GM12874 (cell line): Measurements from ENCODE around the gene HDLBP.

Source experiments
- TF ChIP-seq, protein P1 (sequence below): IDR thresholded peaks from 2 replicates; pipeline ENCODE4 v1.5.1; 2011; ENCODE audit warnings: low read depth, mild to moderate bottlenecking, control low read depth, low read length, moderate library complexity; ENCODE audit not compliant: insufficient read depth

Gene HDLBP

DNA sequence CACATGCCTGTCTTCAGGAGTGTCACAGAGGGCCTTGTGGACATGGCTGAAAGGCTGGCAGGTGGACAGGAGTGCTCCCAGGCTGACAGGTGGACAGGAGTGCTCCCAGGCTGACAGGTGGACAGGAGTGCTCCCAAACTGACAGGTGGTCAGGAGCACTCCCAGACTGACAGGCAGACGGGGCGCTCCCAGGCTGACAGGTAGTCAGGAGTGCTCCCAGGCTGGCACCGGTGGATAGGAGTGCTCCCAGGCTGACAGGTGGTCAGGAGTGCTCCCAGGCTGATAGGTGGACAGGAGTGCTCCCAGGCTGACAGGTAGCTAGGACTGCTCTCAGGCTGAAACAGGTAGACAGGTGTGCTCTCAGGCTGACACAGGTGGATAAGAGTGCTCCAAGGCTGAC is 110.4 kb downstream of the HDLBP start:
- TF ChIP-seq, protein P1, sequence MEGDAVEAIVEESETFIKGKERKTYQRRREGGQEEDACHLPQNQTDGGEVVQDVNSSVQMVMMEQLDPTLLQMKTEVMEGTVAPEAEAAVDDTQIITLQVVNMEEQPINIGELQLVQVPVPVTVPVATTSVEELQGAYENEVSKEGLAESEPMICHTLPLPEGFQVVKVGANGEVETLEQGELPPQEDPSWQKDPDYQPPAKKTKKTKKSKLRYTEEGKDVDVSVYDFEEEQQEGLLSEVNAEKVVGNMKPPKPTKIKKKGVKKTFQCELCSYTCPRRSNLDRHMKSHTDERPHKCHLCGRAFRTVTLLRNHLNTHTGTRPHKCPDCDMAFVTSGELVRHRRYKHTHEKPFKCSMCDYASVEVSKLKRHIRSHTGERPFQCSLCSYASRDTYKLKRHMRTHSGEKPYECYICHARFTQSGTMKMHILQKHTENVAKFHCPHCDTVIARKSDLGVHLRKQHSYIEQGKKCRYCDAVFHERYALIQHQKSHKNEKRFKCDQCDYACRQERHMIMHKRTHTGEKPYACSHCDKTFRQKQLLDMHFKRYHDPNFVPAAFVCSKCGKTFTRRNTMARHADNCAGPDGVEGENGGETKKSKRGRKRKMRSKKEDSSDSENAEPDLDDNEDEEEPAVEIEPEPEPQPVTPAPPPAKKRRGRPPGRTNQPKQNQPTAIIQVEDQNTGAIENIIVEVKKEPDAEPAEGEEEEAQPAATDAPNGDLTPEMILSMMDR = no peak

DNA sequence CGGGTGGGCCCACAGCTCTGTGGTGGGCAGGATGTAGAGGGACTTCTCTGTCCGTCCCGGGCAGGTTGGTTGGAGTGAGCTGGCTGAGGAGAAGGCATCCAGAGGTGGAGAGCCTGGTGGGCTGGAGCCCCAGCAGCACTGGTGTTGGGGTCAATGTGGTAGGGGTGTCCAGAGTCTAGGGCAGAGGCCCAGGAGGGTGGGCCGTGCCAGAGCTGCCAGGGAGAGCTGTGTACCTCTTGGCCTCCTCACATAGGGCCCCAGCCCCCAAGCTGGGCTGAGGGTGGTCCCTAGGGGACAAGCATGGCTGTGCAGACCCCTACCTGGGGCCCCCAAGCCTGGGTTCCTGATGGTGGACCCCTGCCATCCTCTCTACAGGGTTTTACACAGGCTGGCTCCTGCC is 111.0 kb downstream of the HDLBP start:
- TF ChIP-seq, protein P1 = no peak

DNA sequence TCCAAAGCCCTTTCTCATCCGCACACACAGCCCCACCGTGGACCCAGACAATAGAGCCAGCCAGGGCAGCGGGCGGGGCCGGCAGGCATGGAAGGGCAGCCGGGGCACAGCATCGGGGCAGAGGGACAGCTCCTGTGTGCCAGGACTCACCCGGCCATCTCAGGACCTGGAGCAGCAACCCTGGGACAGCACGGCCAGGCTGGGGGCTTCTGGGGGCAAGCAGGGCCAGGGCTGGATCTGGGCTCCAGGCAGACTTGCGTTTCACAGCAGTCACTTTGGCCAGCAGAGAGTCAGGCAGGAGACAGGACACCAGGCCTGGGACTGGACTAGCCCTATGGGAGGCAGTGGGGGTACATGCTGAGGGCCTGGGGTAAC is 111.5 kb downstream of the HDLBP start:
- TF ChIP-seq, protein P1 = no peak

DNA sequence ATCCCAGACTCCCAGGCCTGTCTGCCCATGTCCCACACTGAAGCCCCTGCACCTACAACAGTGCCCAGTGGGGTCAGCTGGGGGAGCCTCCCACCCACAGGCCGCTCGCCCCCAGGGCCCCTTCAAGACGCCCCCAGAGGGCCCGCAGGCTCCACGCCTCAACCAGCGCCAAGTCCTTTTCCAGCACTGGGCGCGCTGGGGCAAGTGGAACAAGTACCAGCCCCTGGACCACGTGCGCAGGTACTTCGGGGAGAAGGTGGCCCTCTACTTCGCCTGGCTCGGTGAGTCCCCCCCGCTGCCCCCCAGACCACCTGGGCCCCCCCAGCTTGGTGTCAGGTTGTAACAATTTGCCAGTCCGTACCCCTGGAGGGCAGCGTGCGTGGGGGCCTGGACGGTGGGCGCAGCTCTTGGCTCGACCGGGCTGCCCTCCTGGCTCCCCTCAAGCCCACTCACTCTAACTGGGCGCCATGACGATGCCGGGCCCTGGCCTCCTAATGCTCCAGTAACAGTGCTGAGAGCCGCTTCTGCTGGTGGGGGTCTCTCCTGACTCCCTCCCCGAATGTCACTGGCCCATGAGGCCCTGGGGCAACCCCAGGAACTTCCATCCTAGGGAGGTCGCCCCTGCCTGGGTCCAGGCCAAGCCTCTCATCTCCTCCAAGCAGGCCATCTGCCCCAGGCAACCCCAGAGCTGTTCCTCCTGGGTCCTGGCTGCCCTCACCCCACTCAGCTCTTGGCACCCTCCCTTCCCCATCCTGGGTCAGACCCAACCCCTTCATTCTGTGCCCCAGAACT is 112.1 kb downstream of the HDLBP start:
- TF ChIP-seq, protein P1 = no peak

DNA sequence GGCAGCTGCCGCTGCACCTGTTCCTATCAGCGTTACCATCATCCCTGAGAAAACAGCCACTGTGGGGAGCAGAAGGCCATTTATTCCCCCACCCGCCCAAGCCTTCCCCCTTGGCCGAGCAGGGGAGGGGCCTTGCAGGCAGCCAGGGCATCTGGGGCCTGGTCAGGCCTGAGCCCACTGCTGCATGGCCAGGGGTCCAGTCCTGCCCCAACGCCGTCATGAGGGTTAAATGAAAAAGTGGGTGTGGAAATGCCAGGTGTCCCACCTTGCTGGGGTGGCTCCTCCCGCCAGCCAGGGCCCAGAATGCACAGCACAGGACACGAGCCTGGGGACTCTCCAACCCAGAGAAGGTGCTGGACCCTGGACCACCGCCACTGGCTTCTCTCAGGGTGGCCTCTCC is 112.8 kb downstream of the HDLBP start:
- TF ChIP-seq, protein P1 = no peak

DNA sequence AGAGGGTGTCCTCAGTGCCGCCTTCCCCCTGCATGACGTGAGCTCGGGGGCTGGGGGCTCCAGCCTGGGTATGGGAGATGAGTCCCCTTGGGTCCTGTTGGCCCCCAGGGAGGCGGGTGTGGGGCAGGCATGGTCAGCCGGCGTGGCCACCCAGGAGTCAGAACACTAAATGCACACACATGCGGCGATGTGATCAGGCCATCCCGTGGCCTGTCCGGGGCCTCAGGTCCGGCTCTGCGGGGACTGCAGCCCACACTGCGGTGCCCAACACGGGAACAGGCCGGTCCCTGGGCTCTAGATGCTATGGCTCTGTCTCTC is 113.2 kb downstream of the HDLBP start:
- TF ChIP-seq, protein P1 = no peak

DNA sequence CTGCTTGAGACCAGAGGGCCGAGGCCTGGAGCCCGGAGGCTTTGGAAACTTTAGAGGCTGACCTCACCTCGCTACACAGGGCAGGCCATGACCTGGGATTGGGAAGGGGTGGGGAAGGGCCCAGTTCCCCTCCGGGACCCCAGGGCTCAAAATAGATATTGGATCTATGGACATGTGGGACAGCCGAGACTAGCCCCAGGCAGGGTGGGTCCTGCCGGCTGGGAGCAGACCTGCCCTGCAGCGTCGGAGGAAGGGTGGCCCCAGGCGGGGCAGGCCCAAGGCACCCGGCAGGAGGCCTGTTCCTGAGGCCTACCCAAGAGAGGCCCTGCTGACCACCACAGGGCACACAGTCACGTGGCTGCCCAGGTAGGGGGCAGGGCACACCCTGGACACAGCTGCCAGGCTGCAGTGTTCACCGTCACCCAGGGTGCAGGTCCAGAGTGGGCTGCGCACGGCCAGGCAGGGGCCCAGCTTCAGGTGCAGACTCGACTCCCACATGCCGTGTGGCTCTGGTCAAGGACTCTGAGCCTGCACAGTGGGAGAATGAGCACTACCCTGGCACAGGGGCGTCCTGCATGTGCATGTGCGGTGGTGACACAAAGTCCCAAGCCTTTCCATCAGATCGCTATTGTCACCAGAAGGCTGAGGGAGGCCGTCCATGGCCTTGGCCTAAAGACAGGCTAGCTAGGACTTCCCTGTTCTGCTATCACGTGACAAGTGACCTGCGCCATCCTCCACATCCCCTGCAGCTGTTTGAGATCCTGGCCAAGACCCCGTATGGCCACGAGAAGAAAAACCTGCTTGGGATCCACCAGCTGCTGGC is 113.8 kb downstream of the HDLBP start:
- TF ChIP-seq, protein P1 = no peak
